AG09319 (cell line): ENCODE results near the gene IDUA.

ENCODE experiments used
- DNase-seq: peaks from one replicate; pipeline ENCODE4 v3.0.0-alpha.2; 2010; ENCODE audit warnings: low read depth; ENCODE audit errors: extremely low read depth
- TF ChIP-seq, protein P1 (sequence below): IDR thresholded peaks from 2 replicates; pipeline ENCODE4 v1.5.1; 2011; ENCODE audit warnings: low read depth, mild to moderate bottlenecking, inconsistent platforms, low read length, moderate library complexity

Gene IDUA

GRCh38 chr4:960636-961350, 26.1 kb upstream of the IDUA start:
- DNase-seq, result no peak
- TF ChIP-seq, protein P1, sequence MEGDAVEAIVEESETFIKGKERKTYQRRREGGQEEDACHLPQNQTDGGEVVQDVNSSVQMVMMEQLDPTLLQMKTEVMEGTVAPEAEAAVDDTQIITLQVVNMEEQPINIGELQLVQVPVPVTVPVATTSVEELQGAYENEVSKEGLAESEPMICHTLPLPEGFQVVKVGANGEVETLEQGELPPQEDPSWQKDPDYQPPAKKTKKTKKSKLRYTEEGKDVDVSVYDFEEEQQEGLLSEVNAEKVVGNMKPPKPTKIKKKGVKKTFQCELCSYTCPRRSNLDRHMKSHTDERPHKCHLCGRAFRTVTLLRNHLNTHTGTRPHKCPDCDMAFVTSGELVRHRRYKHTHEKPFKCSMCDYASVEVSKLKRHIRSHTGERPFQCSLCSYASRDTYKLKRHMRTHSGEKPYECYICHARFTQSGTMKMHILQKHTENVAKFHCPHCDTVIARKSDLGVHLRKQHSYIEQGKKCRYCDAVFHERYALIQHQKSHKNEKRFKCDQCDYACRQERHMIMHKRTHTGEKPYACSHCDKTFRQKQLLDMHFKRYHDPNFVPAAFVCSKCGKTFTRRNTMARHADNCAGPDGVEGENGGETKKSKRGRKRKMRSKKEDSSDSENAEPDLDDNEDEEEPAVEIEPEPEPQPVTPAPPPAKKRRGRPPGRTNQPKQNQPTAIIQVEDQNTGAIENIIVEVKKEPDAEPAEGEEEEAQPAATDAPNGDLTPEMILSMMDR, result no peak

DNA sequence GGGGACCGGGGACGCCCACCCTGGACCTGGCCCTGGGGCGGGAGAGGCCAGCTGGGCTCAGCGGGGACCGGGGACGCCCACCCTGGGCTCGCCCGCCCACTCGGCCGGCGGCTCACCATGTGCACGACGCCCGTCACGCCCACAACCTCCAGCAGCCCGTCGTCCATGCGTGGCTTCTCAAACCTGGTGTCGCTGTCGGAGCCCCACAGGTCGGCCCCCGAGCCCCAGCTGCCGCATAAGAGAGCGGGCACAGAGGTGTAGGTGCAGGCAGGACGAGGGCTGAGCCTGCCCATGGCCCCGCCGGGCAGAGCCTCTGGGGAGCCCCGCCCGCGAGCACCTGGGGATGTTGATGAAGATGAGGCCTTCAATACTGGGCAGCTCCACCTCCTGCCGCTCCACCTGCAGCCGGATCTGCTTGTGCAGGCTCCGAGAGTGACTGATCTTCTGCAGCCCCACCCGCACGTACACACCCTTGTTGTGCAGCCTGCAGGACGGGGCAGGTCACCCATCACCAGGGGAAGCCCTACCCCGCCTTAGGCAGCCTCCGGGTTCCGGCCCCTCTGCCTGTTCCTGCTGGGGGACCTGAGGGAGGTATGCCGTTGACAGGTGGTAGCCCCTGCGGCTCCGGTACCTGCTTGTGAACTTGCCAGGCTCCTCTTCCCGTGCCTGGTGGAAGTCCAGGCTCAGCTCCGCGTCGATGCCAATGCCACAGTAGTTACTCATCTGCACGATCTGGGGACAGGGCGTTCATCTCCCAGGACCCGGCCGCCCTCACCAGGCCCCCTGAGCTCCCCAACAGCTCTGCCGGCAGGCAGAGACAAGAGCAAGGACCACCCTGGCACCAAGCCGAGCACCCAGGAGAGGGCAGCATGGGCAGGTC, 25.3 kb upstream of the IDUA start:
- DNase-seq, result no peak
- TF ChIP-seq, protein P1, result no peak

- TF ChIP-seq, protein P1, result no peak
- no peak for DNase-seq
These were observed 24.3 kb upstream of the IDUA start for GRCh38 chr4:962231-963208.

- DNase-seq, result no peak
- TF ChIP-seq, protein P1, result no peak
These were observed 23.3 kb upstream of the IDUA start for GRCh38 chr4:963276-964225.

GRCh38 chr4:964346-965025, 22.4 kb upstream of the IDUA start:
- no peak for DNase-seq
- TF ChIP-seq, protein P1, result no peak
